C4-2B (cell line): Measurements from ENCODE around the gene CFAP90.

Experiments used
- ZFX ChIP-seq: fragments of 450-650 bp; IDR thresholded peaks from 2 replicates; pipeline ENCODE4 v1.6.1; 2017
- TF ChIP-seq, protein P1 (sequence below): fragments of 450-650 bp; conservative IDR thresholded peaks from 2 replicates; pipeline ENCODE4 v1.5.1; 2017; ENCODE audit warnings: mild to moderate bottlenecking

DNA sequence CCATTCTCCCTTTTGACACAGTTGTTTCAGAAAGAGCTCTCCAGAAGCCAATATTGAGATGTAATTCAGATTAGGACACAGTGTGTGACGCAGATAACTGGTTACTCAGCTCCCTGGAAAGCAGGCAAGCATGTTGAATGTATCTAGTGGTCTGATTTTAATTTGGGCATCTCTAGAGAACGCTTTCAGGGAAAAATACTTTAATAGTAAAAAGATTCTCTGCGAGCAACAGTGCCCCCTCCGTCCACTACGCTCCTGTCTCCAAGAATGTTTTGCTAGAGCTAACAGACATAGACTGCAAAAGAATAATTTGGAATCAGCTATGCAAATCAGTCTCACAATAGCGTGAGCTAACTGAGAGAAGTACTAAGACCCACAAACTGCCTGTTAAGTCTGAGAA, 23.3 kb downstream of the CFAP90 start:
- TF ChIP-seq, protein P1, sequence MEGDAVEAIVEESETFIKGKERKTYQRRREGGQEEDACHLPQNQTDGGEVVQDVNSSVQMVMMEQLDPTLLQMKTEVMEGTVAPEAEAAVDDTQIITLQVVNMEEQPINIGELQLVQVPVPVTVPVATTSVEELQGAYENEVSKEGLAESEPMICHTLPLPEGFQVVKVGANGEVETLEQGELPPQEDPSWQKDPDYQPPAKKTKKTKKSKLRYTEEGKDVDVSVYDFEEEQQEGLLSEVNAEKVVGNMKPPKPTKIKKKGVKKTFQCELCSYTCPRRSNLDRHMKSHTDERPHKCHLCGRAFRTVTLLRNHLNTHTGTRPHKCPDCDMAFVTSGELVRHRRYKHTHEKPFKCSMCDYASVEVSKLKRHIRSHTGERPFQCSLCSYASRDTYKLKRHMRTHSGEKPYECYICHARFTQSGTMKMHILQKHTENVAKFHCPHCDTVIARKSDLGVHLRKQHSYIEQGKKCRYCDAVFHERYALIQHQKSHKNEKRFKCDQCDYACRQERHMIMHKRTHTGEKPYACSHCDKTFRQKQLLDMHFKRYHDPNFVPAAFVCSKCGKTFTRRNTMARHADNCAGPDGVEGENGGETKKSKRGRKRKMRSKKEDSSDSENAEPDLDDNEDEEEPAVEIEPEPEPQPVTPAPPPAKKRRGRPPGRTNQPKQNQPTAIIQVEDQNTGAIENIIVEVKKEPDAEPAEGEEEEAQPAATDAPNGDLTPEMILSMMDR, result peak; percentile 9; the same call in 1 of the 2 replicates
- no peak for TF ChIP-seq ZFX
